T-helper 22 cell (primary cell): ENCODE data around the gene SYK.

Experiments used
- DNase-seq: peaks from one replicate; pipeline ENCODE4 v3.0.0-alpha.2; 2020; ENCODE audit warnings: low read depth

Gene SYK

DNA sequence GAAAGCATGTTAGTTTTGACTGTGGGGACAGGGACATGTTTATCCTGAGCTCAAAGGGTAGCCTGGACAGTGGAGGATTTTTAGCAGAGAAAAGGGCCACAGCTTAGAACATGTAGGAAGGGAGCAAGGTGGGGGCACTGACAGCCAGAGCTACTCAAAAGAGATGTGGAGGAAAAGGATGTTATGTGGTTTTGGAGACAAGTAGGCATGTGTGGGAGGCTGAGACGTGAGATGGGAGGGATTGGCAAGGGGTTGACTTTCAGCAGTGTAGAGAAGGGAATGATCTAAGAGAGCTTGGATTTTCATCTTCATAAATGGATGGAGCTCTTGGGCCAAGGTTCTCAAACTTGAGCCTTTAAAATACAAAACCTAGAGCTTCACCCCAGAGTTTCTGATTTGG, 24.0 kb downstream of the SYK start:
- DNase-seq: no peak

DNA sequence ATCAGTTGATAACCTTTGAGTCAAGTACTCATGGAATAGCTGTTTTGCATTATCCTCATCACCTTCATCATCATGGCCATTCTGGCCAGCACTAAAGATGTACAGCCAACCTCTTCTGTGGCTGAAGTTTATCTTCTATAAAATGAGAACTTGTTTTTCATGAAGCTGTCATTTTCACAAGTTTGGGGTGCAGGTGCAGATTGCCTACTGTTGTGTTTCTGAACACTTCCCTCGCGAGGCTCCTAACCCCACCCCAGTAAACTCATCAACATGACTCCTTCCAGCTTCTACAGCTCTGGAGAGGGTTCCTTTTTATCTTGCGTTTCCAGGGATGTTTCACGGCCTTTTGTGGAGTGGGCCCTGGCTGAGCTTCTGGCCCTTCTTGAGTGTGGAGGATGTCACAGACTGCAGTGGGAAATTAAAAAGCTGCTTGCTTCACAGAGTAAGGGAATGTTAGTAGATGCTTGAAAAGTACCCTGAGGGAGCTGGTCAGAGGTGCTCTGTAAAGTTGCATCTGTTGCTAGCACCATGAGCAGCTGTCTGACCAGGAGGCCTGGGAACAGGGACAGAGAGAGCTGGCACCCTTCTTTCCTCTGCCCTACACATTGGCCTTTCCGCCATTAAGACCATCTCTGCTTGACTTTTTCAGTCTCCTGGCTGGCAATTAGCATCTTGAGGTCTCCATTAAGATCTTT, 24.9 kb downstream of the SYK start:
- no peak for DNase-seq

DNA sequence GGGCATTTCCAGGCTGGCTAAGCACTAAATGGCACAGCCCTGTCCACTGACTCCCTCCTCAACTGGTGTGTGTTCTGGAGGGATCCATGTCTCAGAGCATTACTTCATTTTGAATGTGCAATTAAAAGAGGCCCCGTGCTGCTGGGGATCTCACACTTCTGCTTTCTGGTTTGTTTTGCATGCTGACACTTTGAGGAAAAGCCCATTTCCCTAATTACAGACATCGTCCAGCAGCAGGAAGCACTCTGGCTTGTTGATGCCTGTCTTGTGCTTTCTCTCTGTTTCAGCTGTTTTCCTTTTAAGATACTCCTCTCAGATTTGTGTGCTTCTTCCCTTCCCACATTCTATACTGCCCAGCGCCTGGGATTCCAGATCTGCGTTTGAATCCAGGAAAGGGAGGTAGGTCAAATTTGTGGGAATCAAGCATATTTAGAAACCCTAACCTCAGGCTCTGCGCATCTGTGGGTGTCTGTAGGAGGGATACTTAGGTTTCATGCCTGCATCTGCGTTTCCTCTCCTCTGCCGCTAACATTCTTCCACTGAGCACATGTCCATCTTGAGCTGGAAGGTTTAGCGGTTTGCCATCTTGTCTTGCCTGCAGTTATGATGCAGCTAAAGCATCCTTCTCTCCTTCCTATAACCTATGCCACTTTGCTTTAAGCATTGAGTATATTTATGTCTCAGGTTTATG, 25.7 kb downstream of the SYK start:
- DNase-seq: no peak

DNA sequence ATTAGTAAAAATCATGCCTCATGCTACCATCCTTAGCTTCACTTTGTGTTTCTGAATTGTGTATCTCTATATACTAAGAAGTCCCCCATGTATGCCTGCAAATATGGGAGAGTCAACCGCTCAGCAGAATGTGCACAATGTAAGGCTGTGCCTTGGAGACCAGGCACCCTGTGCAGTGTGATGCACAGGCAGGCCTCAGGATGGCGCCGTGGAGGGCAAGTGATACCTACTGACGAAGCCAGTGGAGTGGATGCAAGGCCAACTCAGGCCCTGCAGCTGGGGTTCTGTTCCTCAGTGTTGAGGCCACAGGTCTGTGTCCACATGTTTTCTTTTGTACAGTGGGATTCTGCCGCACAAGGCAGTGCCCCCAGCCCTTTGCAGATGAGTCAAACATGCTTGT, 28.4 kb downstream of the SYK start:
- DNase-seq: no peak

DNA sequence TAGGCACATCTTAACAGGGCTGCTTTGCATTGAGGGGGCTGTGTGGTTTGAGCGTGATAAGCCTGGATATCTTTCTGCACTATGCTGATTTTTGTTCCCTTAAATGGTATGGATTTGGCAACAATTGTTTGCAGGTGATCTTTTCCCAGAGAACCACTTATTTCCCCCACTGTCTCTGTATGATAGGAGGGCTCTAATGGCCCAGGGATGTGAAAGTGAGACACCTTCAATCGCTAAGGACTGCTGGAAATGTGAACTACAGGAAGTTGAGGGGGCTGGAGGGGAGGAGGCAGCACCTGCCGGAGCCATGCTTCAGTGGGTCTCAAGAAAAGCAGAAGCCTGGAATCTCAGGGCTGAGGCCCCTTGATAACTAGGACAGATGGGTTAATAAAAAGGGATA, 29.4 kb downstream of the SYK start:
- DNase-seq: no peak

DNA sequence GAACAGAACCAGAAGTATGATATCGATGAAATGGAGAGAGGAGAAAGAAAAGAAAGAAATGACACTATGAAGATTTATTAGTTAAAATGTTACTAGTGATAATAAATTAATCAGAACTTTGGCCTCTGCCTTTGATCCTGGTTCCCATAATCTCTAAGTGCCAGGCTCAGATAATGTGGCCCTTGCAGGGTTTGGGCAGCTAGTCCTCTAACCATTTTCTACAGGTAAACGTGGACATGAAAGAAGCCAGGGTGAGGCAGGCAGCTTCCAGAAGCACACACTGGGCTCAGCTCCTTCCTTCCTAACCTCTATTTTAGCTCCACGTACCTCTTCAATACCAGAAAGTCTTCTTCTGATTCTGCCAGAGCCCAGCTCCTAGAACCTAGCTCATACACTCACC, 30.6 kb downstream of the SYK start:
- no peak for DNase-seq

DNA sequence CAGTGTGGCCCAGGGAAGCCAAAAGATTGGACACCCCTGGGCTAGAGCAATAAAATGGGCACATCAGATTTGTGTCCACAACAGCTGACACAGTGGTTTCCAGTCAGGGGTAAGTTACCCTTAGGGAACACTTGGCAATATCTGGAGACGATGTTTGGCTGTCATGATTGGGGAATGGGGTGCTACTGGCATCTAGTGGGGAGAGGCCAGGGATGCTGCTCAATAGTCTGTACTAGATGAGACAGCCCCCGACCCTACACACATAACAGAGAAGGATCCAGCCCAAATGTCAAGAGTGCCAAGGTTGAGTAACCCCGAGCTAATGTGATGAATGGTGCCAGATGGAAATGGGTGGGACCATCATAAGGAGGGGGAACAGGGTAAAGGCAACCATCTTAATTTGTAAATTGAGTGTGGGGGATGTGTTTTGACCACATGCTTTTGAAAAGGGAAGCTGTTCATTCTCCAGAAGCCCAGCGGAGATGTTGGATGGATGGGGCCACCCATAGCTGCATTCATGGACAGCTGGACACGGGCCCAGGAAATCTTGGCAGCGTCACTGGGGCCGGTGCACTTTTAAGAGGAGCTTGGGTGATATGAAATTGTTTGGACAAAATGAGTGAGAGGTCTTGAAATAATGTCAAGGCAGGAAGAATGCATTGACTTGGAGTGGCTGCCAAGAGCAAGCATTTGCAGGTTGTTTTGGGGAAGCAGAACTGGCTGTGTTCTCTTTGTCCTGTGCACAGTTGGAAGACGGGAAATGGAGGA, 33.4 kb downstream of the SYK start:
- DNase-seq: no peak

DNA sequence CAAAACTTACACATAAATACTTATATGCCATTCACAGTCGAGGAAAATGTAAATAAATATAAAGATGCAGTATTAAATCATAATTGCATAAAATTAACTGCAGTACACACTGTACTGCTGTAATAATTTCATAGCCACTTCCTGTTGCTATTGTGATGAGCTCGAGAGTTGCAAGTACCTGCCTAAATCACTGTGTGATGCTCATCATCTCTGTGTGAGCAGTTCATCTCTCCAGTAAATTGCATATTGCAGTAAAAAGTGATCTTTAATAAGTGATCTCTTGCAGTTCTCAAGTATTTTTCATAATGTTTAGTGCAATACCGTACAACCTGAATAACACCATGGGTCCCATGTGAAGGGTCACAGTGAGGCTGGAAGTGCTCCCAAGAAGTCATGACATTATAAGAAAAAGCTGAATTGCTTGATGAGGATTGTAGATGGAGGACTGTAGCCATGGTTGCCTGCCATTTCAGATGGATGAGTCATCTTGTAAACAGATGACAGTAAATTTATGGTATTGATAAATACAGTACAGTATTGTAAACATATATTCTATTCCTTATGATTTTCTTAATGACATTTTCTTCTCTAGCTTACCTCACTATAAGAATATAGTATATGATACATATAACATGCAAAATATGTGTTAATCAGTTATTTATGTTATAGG, 34.9 kb downstream of the SYK start:
- DNase-seq: no peak

DNA sequence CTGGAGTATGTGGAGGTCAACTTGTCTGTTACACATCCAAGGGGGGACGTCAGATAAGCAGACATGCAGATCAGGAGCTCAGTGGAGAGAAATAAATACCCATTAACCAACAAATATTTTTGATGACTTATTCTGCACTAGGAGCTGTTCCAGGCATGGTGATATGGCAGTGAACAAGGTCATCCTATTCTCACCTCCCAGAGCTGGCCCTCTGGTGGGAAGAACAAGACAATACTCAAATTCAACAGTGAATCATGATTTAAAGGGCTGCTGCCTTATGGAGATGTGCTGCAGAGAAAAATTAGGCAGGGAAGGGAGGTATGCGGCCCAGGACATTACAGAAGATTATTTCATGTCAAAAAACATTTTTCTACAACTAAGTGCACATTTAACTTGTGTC, 36.5 kb downstream of the SYK start:
- DNase-seq: no peak

DNA sequence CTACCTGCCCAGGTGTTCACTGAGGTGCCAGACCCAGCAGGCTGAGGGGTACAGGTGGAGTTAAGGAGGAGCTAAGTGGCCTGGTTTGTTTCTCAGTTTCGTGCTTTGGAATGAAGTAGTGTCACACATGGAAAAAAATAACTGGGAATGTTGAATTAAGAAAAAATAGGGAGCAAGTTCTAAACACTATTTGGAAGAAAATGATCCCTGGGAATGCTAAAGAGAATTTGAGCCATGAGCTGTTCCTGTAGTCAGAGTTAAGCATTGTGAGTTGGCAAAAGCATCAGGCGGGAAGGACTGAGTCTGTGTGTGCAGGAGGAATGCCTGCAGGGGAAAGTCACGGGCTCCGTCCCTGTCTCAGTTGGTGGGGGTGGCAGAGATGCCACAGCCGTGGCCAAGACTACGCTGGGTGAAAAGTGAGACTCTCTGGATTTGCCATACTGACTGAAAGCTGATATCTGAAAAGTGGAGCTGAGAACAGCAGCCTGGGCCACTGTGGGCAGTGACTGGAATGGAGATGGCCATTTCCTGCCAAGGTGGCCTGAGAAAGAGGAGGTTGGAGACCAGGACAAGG, 37.0 kb downstream of the SYK start:
- DNase-seq: no peak

DNA sequence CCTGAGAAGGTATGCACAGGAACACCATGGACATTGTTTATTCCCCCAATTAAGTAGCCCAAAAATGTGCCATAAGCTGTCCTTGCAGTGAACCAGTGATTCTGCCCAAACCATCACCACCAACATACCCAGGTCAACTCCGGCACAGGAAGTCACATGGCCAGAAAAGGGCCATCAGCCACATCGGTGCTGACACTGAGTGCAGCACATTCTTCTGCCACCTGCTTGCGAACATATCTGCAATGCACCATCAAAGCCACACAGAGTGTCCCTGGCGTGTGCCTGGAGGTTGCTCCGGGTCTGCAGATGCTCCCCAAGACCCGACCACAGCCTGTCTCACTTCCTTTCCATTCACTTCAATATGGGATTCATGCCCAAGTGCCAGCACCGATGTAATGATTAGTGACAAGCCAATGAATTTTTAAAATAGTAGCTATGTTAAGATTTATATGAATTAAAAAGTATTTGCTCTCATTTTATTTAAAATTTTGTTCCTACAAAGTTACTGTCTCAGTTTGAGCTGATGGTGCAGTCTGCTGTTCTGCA, 37.6 kb downstream of the SYK start:
- DNase-seq: no peak

DNA sequence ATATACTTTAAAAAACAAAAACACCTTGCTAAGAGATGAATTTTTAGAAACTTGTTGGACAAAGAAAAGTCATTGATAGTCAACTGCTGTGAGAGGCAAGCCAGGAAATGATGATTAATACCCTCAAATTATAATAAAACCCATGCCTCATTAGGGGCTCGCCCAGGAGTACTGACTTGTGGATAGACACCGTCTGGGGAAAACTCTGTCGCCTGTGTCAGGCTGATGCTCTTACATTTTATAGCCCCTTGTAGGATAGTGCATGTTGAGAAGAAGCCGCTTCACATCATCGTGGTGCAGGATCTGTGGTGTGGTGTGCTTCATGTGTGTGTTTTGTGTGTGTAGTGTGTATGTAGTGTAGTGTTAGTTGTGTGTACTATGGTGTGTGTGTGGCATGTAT, 39.1 kb downstream of the SYK start:
- no peak for DNase-seq

DNA sequence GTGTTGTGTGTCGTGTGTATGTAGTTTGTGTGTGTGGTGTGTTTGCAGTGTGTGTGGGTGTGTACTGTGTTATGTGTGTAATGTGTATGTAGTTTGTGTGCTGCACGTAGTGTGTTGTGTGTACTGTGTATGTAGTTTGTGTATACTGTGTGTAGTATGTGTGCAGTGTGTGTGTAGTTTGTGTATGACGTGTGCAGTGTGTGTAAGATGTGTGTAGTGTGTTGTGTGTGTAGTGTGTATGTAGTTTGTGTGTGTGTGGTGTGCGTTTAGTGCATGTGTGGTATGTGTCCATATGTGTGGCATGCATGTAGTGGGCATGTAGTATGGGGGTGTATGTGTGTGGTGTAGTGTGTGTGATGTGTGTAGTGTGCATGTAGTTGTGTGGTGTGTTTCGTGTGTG, 39.6 kb downstream of the SYK start:
- DNase-seq: no peak

DNA sequence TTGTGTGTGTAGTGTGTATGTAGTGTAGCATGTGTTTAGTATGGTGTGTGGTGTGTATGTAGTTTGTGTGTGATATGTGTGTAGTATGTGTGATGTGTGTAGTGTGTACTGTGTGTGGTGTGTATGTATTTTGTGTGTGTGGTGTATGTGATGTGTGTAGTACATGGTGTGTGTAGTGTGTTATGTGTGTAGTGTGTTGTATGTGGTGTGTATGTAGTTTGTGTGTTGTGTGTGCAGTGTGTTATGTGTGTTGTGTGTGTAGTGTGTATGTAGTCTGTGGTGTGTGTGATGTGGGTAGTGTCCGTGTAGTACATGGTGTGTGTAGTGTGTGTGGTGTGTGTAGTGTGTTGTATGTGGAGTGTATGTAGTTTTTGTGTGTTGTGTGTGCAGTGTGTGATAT, 40.0 kb downstream of the SYK start:
- DNase-seq: no peak

DNA sequence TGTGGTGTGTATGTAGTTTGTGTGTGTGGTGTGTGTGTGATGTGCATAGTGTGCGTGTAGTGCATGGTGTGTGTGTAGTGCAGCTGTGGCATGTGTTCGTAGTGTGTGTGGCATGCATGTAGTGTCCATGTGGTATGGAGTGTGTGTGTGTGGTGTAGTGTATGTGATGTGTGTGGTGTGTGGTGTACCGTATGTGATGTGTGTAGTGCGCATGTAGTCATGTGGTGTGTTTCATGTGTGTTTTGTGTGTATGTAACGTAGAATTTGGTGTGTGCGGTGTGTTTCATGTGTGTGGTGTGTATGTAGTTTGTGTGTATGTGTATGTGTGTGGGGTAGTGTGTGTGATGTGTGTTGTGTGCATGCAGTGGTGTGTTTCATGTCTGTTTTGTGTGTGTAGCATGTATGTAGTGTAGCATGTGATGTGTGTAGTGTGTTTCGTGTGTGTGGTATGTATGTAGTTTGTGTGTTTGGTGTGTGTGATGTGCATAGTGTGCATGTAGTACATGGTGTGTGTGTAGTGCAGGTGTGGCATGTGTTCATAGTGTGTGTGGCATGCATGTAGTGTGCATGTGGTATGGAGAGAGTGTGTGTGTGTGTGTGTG, 40.7 kb downstream of the SYK start:
- DNase-seq: no peak

DNA sequence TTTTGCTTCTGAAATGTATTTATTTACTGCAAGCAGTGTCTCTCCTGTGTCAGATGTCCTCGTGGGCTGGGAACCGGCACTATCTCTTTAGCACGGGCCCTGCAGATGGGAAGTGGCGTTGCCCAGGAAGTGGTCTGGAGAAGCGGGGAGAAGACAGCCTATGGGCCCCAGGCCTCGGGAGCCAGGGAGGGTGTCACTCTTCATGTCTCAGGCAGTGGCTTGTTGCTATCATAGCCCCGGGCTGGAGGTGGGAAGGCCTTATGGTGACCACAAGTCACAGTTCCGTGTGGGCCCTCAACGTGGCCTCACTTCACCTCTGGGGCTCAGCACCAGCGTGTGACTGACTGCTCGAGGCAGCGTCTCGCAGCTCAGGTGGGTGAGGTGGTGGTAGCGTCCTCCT, 41.4 kb downstream of the SYK start:
- DNase-seq: no peak

DNA sequence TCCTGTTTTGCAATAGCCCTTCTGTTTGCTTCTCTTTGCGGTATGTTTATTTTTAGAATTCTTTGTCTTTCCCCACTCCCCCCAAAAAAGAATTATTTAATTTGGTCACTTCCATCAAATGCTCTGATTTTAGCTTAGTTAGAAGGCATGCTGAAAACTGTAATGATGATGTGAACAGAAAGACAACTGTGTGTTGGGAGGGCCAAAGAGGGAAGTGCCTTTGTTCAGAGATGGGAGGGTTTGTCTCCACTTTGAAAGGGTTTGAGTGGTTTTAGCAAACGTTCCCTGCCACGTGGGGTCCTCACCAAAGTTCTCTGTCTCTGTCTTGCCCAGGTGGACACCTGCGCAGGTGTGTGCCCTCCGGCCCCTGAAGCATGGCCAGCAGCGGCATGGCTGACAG, 41.9 kb downstream of the SYK start:
- no peak for DNase-seq

DNA sequence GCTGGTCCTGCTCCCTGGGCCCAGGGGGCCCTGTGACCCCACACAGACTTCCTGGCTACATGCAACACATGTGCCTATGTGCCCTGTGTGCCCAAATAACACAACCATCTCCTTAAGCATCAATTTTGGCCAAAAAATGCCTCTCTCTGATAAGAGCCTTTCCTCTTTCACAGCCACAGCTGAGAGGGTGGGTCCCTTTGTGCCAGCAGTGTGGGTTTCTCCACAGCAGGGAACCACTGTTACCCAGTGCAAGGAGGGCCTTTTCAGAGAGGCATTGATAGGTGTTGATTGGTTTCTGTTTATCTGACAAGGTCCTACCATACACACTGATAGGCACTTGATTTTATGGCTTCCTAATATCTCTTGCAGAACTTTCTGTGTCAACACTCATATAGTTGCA, 42.7 kb downstream of the SYK start:
- no peak for DNase-seq

DNA sequence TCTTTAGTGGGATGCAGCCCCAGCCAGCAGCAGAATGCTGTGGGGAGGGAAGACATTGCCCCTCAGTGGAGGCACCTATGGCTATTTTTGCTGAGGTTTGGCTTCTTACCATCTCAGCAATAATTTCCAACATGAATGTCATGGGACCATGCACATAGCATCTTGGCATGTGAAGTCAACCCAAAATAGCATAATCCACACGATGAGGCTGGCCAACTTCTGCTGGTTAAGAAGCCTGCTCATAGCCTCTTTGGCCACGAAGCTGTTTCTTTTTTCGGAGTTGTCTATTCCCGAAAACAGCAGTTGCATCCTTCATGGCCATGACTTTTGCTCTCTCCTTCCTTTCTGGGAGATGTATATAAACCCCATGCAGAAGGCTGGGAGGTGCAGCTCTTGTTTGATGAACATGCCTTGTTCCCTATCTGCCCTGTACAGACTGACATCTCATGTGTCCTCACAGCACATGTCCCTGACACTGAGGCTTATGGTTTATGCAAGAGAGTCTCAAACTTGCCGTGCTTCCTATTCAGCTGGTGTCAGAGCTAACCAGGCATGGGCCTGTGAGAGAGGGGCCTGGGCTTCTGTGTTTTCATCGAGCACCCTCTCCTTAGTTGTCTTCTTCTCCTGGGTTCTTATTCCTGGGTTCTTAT, 45.3 kb downstream of the SYK start:
- no peak for DNase-seq

DNA sequence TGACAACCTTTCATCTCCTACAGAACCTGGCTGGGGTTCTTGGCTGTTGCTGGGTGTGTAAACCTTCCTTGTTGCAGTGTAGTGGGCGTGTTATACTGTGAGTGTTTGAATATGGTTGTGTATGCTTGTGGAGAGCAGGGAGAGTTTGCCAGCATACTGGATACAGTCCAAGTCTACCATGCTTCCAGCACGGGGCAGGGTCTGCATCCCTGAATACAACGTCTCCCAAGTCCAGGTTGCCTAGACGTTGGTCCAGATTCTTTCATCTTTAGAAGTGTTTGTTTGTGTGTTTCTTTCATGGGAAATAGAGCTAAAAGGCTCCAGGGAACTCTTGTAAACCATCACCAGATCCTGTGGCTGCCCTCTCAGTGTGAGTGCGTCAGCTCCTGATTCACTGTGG, 46.4 kb downstream of the SYK start:
- DNase-seq: no peak

DNA sequence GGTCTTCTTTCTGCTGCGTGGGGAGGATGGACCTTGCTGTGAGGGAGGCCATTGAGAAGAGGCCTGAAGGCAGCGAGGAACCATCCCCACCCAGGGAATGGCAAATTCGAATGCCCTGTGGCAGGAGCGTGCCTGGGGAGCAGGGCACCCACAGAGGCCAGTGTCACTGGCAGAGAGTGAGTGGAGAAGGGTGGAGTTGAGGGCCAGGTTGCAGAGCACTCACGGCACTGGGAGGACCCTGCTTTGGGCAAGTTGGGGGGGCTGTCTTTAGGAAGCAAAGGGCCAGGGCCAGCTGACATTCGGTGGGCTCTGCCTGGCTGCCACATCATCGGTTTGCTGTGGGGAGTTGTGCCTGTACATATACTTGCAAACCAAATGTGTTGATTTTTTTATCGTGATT, 47.2 kb downstream of the SYK start:
- no peak for DNase-seq
